Immature natural killer cell (primary cell): ENCODE results near the gene PLK5. TPM values are rescaled to one million over a fixed set of nuclear protein-coding genes. Genes with fewer than 3 reads are reported as not detected.

Experiments
- DNase-seq, 3 donors: peaks; one replicate each; pipeline ENCODE4 v3.0.0; 2022; ENCODE audit warnings: mixed read lengths in 1 of 3
- H3K27ac Mint-ChIP-seq, 6 donors: one replicate each; pipeline ENCODE4 v1.8.0; 2020; ENCODE audit warnings: mixed read lengths in 6 of 6, mild to moderate bottlenecking in 5 of 6, inconsistent platforms in 4 of 6, moderate library complexity in 3 of 6
- H3K27me3 Mint-ChIP-seq, 3 donors: one replicate each; pipeline ENCODE4 v1.8.0; 2020 to 2021; ENCODE audit warnings: low read depth in 3 of 3, mild to moderate bottlenecking in 3 of 3, mixed read lengths in 3 of 3, moderate library complexity in 3 of 3, inconsistent platforms in 1 of 3
- H3K36me3 Mint-ChIP-seq, 3 donors: one replicate each; pipeline ENCODE4 v1.8.0; 2020; ENCODE audit warnings: mixed read lengths in 3 of 3, inconsistent platforms in 2 of 3, mild to moderate bottlenecking in 2 of 3
- H3K4me1 Mint-ChIP-seq, 2 donors: one replicate each; pipeline ENCODE4 v1.8.0; 2020; ENCODE audit warnings: inconsistent platforms in 2 of 2, mild to moderate bottlenecking in 2 of 2, mixed read lengths in 2 of 2, moderate library complexity in 1 of 2
- H3K4me3 Mint-ChIP-seq, 5 donors: one replicate each; pipeline ENCODE4 v1.8.0; 2020; ENCODE audit warnings: mild to moderate bottlenecking in 5 of 5, mixed read lengths in 5 of 5, inconsistent platforms in 3 of 5, moderate library complexity in 3 of 5
- H3K9me3 Mint-ChIP-seq, 6 donors: one replicate each; pipeline ENCODE4 v1.8.0; 2020; ENCODE audit warnings: mild to moderate bottlenecking in 6 of 6, mixed read lengths in 6 of 6, inconsistent platforms in 4 of 6, moderate library complexity in 3 of 6
- polyA plus RNA-seq, 3 donors: library from polyadenylated mRNA; unstranded; fragments of 300-500 nt; fragmentation: Illumina TruSeq; gene quantifications; one replicate each; pipeline ENCODE4 v1.2.3, GENCODE V29; 2021

Gene PLK5
- polyA plus RNA-seq, 3 donors from 2014 or later = not detected

DNA sequence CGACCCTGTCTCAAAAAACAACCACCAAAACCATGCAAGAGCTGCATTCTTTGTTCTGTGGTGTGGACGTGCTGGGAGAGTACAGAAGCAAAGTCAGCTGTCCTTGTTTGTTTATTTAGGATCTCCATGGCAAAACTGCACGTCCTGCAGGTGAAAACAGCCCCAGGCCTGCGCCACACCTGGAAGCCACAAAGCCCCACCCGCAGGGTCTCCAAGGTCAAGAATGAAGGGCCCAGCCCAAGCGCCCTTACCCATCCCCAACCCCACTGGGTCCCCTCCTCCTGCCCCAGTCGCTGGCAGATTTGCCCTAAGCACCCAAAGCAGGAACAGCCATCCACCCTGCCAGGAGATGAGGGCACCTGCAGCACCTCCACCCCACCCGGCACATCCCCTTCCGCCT is 58.3 kb downstream of the PLK5 start:
- no peak for DNase-seq
- H3K27ac Mint-ChIP-seq = no peak overlapping the region
- H3K4me1 Mint-ChIP-seq = peaks cover 5 to 6% of the 10 kb centered on the region in 2 donors
- peaks cover 0 to 8% (median 6%) of the 10 kb centered on the region in 3 donors for H3K36me3 Mint-ChIP-seq
- no peak overlapping the region for H3K4me3 Mint-ChIP-seq
- H3K9me3 Mint-ChIP-seq = no peaks in the 10 kb centered on the region
- no peaks in the 10 kb centered on the region for H3K27me3 Mint-ChIP-seq

DNA sequence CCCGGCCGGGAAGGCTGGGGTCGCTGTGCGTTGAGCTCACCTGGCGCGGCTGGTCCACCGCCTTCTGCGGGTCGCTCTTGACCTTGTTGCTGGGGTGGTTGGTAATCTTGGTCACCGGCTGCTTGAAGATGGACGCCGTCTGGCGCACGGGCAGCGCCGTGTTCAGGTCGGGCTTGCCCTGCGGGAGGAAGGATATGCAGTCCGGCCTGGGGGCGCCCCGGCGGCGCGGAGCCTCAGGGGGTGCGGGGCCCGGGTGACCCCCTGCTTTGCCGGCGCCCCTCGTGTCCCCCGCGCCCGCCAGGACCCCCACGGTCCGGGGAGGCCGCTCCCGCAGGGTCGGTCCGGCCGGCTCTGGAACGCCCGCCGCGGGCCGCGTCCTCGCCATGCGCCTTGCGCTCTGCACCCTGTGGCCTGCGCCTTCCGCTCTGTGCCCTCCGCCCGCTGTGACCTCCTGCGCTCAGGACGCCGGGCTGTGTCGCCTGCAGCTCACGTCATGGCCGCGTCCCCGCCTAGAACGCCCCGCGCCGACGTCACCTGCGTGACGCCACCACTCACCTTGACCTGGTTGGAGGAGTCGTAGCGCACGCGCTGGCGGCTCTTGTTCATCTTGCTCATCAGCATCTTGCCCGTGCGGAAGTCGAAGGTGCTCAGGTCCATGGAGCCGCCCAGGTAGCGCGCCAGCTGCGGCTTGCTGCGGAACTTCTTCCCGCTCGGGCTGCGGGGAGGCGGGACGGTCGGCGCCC is 60.8 kb downstream of the PLK5 start:
- no peak overlapping the region for H3K4me3 Mint-ChIP-seq
- no peak for DNase-seq
- no peaks in the 10 kb centered on the region for H3K9me3 Mint-ChIP-seq
- H3K27me3 Mint-ChIP-seq = peaks cover 0 to 2% (median 0%) of the 10 kb centered on the region in 3 donors
- no peak overlapping the region for H3K27ac Mint-ChIP-seq
- H3K36me3 Mint-ChIP-seq = peaks cover 0 to 8% (median 6%) of the 10 kb centered on the region in 3 donors
- H3K4me1 Mint-ChIP-seq = peaks cover 5 to 11% of the 10 kb centered on the region in 2 donors

GRCh38 chr19:1585243-1585580 is 61.3 kb downstream of the PLK5 start:
- no peak overlapping the region for H3K27ac Mint-ChIP-seq
- H3K4me3 Mint-ChIP-seq = no peak overlapping the region
- peaks cover 0 to 2% (median 0%) of the 10 kb centered on the region in 3 donors for H3K27me3 Mint-ChIP-seq
- H3K4me1 Mint-ChIP-seq = peaks cover 5 to 14% of the 10 kb centered on the region in 2 donors
- no peak for DNase-seq
- H3K9me3 Mint-ChIP-seq = no peaks in the 10 kb centered on the region
- H3K36me3 Mint-ChIP-seq = peaks cover 0 to 4% (median 3%) of the 10 kb centered on the region in 3 donors

Other genes with a start within 250 kb of the PLK5 start
- 10 to 100 TPM; 50.5 to 98.4 (median 86.9) TPM for gene FAM174C, start 248.5 kb upstream of the PLK5 start, polyA plus RNA-seq
- not detected for gene EFNA2, start 238.2 kb upstream of the PLK5 start, polyA plus RNA-seq
- 100 to 1,000 TPM; 209 to 227 (median 213) TPM for gene NDUFS7, start 140.2 kb upstream of the PLK5 start, polyA plus RNA-seq
- gene GAMT, start 122.5 kb upstream of the PLK5 start, polyA plus RNA-seq = 10 to 100 TPM in 2 of 3 donors, 1 to 10 TPM in 1; 7.9 to 16.5 (median 10.5) TPM
- gene DAZAP1, start 116.5 kb upstream of the PLK5 start, polyA plus RNA-seq = 10 to 100 TPM in 1 of 3 donors, 1 to 10 TPM in 2; 4.3 to 10.3 (median 8.0) TPM
- 1,000 to 10,000 TPM; 1,383 to 2,244 (median 1,622) TPM for gene RPS15, start 85.7 kb upstream of the PLK5 start, polyA plus RNA-seq
- under 1 TPM in 1 of 3 donors, not detected in 2; 0.06 TPM for gene APC2, start 74.0 kb upstream of the PLK5 start, polyA plus RNA-seq
- 10 to 100 TPM; 57.4 to 61.6 (median 61.2) TPM for gene C19orf25, start 44.9 kb upstream of the PLK5 start, polyA plus RNA-seq
- under 1 TPM in 2 of 3 donors, not detected in 1; 0.25 to 0.33 TPM for gene PCSK4, start 33.7 kb upstream of the PLK5 start, polyA plus RNA-seq
- 1 to 10 TPM; 4.0 to 7.1 (median 6.4) TPM for gene REEP6, start 32.9 kb upstream of the PLK5 start, polyA plus RNA-seq
- under 1 TPM in 1 of 3 donors, not detected in 2; 0.43 TPM for gene ADAMTSL5, start 11.1 kb upstream of the PLK5 start, polyA plus RNA-seq
- gene MEX3D, start 44.2 kb downstream of the PLK5 start, polyA plus RNA-seq = under 1 TPM in 1 of 3 donors, not detected in 2; 0.21 TPM
- 10 to 100 TPM in 1 of 3 donors, 1 to 10 TPM in 2; 4.8 to 13.8 (median 6.9) TPM for gene MBD3, start 68.8 kb downstream of the PLK5 start, polyA plus RNA-seq
- gene UQCR11, start 81.4 kb downstream of the PLK5 start, polyA plus RNA-seq = 1,000 to 10,000 TPM in 1 of 3 donors, 100 to 1,000 TPM in 2; 572 to 1,041 (median 633) TPM
- gene TCF3, start 128.5 kb downstream of the PLK5 start, polyA plus RNA-seq = 1 to 10 TPM; 1.9 to 6.3 (median 6.0) TPM
- gene ONECUT3, start 229.4 kb downstream of the PLK5 start, polyA plus RNA-seq = not detected